Measurements from ENCODE around the gene GGT5. TPM values are rescaled to one million over a fixed set of nuclear protein-coding genes. Genes with fewer than 3 reads are reported as not detected.

The GGT5 gene
- total RNA-seq, 6 experiments from 2014 or later = 8.5 to 34.7 (median 22.0) TPM

DNA sequence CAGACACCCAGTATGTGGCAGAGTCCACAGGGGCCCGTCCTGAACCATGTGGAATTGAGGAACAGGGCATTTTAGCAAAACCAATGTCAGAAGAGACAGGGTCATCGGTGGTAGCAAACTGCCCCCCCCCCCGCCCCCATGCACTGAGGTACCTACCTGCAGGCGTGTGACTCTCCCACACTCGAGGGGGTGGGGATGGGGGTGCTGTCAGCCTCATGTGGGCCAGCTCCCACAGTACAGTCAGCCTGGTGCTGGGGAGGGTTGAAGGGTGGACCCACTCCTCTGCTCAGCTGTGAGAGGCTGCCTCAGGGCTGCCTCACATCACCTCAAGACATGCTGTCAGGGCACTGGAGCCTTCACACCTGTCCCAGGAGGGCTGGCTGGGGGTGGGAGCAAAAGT lies 74.2 kb downstream of the GGT5 start:
- intact Hi-C loops (cut with DNase I) = no loop called here
- DNase-seq (no peak), ATAC-seq (no peak)
- H3K4me3 ChIP-seq = no peak overlapping the region
- no peaks in the 10 kb centered on the region for H3K9me3 ChIP-seq
- H3K4me1 ChIP-seq = no peaks in the 10 kb centered on the region
- H3K27ac ChIP-seq = no peak overlapping the region
- peaks cover 0 to 31% (median 7%) of the 10 kb centered on the region in 4 donors for H3K36me3 ChIP-seq
- 83% methylated on average over 1 of the region's 5 CpGs for WGBS (ENCODE audit: insufficient coverage, low coverage, low lambda C conversion rate, missing lambda C conversion rate)
- no peaks in the 10 kb centered on the region for H3K27me3 ChIP-seq
- TF ChIP-seq, protein P1, sequence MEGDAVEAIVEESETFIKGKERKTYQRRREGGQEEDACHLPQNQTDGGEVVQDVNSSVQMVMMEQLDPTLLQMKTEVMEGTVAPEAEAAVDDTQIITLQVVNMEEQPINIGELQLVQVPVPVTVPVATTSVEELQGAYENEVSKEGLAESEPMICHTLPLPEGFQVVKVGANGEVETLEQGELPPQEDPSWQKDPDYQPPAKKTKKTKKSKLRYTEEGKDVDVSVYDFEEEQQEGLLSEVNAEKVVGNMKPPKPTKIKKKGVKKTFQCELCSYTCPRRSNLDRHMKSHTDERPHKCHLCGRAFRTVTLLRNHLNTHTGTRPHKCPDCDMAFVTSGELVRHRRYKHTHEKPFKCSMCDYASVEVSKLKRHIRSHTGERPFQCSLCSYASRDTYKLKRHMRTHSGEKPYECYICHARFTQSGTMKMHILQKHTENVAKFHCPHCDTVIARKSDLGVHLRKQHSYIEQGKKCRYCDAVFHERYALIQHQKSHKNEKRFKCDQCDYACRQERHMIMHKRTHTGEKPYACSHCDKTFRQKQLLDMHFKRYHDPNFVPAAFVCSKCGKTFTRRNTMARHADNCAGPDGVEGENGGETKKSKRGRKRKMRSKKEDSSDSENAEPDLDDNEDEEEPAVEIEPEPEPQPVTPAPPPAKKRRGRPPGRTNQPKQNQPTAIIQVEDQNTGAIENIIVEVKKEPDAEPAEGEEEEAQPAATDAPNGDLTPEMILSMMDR (IDR thresholded peaks at IDR 0.05) = no peak
- TF ChIP-seq POLR2A (IDR thresholded peaks at IDR 0.05) = no peak

DNA sequence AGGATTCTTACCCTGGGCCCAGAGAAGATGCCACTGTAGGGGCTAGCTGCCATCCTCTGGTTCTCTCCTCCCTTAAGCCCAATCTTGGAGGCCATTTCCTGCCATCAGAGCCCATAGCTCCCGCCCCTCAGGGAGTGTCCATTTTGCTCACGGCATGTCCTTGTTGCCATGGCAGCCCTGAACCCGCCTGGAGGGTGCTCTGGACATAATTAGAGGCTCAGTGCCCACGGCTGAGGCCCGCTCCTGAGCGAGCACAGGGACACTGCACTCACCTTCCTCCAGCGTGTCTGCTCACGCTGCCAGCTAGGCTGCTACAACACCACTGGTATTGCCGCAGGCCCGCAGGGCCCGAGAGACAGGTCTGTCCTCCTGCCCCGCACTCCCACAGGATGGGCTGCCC lies 74.7 kb downstream of the GGT5 start:
- Histone ChIP-seq H3K4me1 (no peaks in the 10 kb centered on the region), H3K4me3 (no peak overlapping the region), H3K27me3 (no peaks in the 10 kb centered on the region), H3K36me3 (peaks cover 0 to 34% (median 7%) of the 10 kb centered on the region in 4 donors), H3K9me3 (no peaks in the 10 kb centered on the region), H3K27ac (no peak overlapping the region)
- no peak for ATAC-seq
- DNase-seq = no peak
- no peak for TF ChIP-seq POLR2A (IDR thresholded peaks at IDR 0.05)
- intact Hi-C loops (cut with DNase I) = no loop called here
- no CpG with 5 or more reads among the region's 12 CpGs for WGBS (ENCODE audit: insufficient coverage, low coverage, low lambda C conversion rate, missing lambda C conversion rate)

Other genes starting within 250 kb of the GGT5 start
- not detected for gene GSTT4, start 239.6 kb downstream of the GGT5 start, total RNA-seq
- 10 to 100 TPM; 17.1 to 22.8 (median 19.2) TPM for gene CABIN1, start 233.8 kb downstream of the GGT5 start, total RNA-seq
- gene SUSD2, start 63.6 kb downstream of the GGT5 start, total RNA-seq = 1 to 10 TPM in 4 of 6 experiments, under 1 TPM in 2; 0.61 to 6.8 (median 2.0) TPM
- 10 to 100 TPM; 16.3 to 26.4 (median 24.2) TPM for gene SPECC1L, start 25.7 kb upstream of the GGT5 start, total RNA-seq
- gene ADORA2A, start 182.5 kb upstream of the GGT5 start, total RNA-seq = 1 to 10 TPM; 2.0 to 7.7 (median 3.6) TPM

Data from right lobe of liver (tissue), 6 donors.